ENCODE results near the gene LSM14A. TPM values are rescaled to one million over a fixed set of nuclear protein-coding genes. Genes with fewer than 3 reads are reported as not detected.

LSM14A gene
- total and polyA plus RNA-seq, 2 of the 8 experiments (the other 6 are each of a cell fraction or from before 2014, with no cell fraction given): 117 to 195 TPM

DNA sequence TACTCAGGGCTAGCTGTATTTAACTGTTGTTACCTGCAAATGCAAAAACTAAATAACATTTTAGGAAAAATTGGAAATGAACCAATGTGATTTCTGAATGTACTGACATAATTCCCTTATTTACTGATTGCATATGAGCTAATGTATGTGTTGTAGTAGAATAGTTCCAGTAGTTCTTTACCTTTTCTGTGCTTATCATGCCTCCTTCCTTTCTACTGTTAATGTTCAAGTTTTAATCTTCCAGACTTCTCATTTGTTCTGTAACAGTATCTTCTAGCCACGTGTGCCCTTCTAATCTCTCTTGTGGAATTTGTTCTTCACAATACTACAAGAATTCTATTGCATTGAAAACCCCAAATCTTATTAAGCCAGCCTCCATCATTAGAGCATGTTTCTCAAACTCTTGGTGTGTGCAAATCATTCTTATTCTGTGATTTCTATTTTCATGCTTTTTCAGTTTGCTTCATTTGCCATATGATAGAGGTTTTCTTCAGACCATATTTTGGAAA, 17.7 kb downstream of the LSM14A start:
- Histone ChIP-seq H2AK5ac (ENCODE audit: low read depth, low read length) (no peak overlapping the region), H4K5ac (ENCODE audit: insufficient read length, low read depth, low read length) (no peak overlapping the region), H3K4me2 (ENCODE audit: insufficient read depth in 1 of 2, low read depth in 2 of 2, low read length in 2 of 2) (no peak overlapping the region), H3K23me2 (ENCODE audit: low read depth, low read length) (no peaks in the 10 kb centered on the region), H3K4ac (replicated peaks; ENCODE audit: insufficient read length, low read depth, low read length) (no peak overlapping the region), H3K9me3 (ENCODE audit: insufficient read depth in 2 of 2, low read depth in 1 of 2, low read length in 1 of 2) (no peaks in the 10 kb centered on the region), H3K18ac (ENCODE audit: extremely low read depth, low read length) (no peak overlapping the region), H3K23ac (ENCODE audit: insufficient read length) (no peak overlapping the region), H3K56ac (replicated peaks; ENCODE audit: insufficient read length, low read depth, low read length) (no peak overlapping the region), H2BK20ac (ENCODE audit: low read length) (no peak overlapping the region), H3K79me1 (ENCODE audit: low read depth, low read length) (no peaks in the 10 kb centered on the region; the same call in 1 of the 2 replicates), H3K27me3 (replicated peaks in 1 of 4; ENCODE audit: control insufficient read depth in 3 of 4, extremely low read depth in 1 of 4, insufficient read depth in 3 of 4, low read length in 3 of 4) (no peaks in the 10 kb centered on the region), H3K4me3 (ENCODE audit: extremely low read depth in 1 of 4, insufficient read depth in 2 of 4, low read depth in 3 of 4, low read length in 4 of 4) (no peak overlapping the region), H3K79me2 (ENCODE audit: control insufficient read depth in 1 of 2, insufficient read depth in 2 of 2, low read length in 2 of 2) (peaks cover 23 to 99% of the 10 kb centered on the region in 2 experiments), H4K20me1 (replicated peaks in 1 of 2; ENCODE audit: control insufficient read depth in 1 of 2, insufficient read depth in 2 of 2, low read length in 2 of 2) (peaks cover 17 to 26% of the 10 kb centered on the region in 2 experiments), H3K14ac (ENCODE audit: insufficient read length) (no peak overlapping the region), H3K4me1 (replicated peaks in 1 of 4; ENCODE audit: control insufficient read depth in 3 of 4, insufficient read depth in 4 of 4, low read length in 3 of 4) (peaks cover 0 to 3% (median 0%) of the 10 kb centered on the region in 4 experiments; a peak in 2 of 7 replicates), H2BK5ac (ENCODE audit: low read depth, low read length) (no peak overlapping the region), H3K36me3 (ENCODE audit: control insufficient read depth in 2 of 4, insufficient read depth in 4 of 4, low read length in 3 of 4) (peaks cover 0 to 13% (median 8%) of the 10 kb centered on the region in 4 experiments; a peak in 5 of 8 replicates), H2BK12ac (ENCODE audit: low read depth, low read length) (no peak overlapping the region), H2AFZ (ENCODE audit: low read length) (no peak overlapping the region), H2BK15ac (ENCODE audit: low read length) (no peak overlapping the region), H3K9ac (replicated peaks in 1 of 4; ENCODE audit: extremely low read depth in 1 of 4, low read depth in 3 of 4, low read length in 3 of 4) (no peak overlapping the region), H3K27ac (ENCODE audit: low read depth, low read length) (no peak overlapping the region), H2BK120ac (replicated peaks; ENCODE audit: low read depth, low read length) (no peak overlapping the region), H4K8ac (ENCODE audit: extremely low read depth, insufficient read depth, low read length) (no peak overlapping the region), H4K91ac (replicated peaks; ENCODE audit: insufficient read length, low read length) (no peak overlapping the region)
- POLR2A ChIA-PET (ENCODE audit: partially characterized antibody): interaction anchor here (1.0 to 1.7 kb wide), 4 partner anchors 14 to 19 kb away, joined by 3 to 6 read pairs (median 4); no protein-coding TSS in a partner anchor
- FAIRE-seq (no peak), DNase-seq (ENCODE audit: low read depth in 1 of 2, low spot score in 2 of 2) (no peak)
- CTCF ChIA-PET (ENCODE audit: partially characterized antibody): no interaction called here
- TF ChIP-seq EP300 (IDR thresholded peaks at IDR 0.05; ENCODE audit: borderline replicate concordance in 1 of 2, low read depth in 2 of 2, low read length in 2 of 2): no peak
- no peak for TF ChIP-seq MAX (IDR thresholded peaks at IDR 0.05)
- no peak for TF ChIP-seq RAD21 (IDR thresholded peaks at IDR 0.05 in 1 of 2, conservative IDR thresholded peaks at IDR 0.05 in 1 of 2; ENCODE audit: low read depth in 2 of 2, low read length in 2 of 2)
- 54% methylated on average over 1 of the region's 1 CpG; no CpG with 5 or more reads in 1 of the 2 experiments for WGBS, 2 experiments (ENCODE audit: extremely low coverage in 1 of 2, insufficient coverage in 1 of 2, insufficient read length in 1 of 2, insufficient replicate concordance in 2 of 2, low coverage in 1 of 2, low lambda C conversion rate in 2 of 2, missing lambda C conversion rate in 1 of 2)
